Lower lobe of right lung (tissue), 2 donors: ENCODE measurements around the gene CCDC122. TPM values are rescaled to one million over a fixed set of nuclear protein-coding genes. Genes with fewer than 3 reads are reported as not detected.

Experiments
- ATAC-seq, 2 donors: fragments of 200-7000 bp; cut with Tn5 transposase; one replicate each; pipeline ENCODE4 v1.9.1; 2020 to 2022; ENCODE audit warnings: mild to moderate bottlenecking in 2 of 2, moderate library complexity in 2 of 2
- DNase-seq: peaks from one replicate; pipeline ENCODE4 v3.0.0-alpha.2; 2020
- H3K27ac ChIP-seq: fragments of 200-600 bp; one replicate; pipeline ENCODE4 v1.8.0; 2022
- H3K27me3 ChIP-seq: fragments of 200-600 bp; one replicate; pipeline ENCODE4 v1.8.0; 2022; ENCODE audit warnings: low read depth
- H3K36me3 ChIP-seq: fragments of 200-600 bp; one replicate; pipeline ENCODE4 v1.8.0; 2022; ENCODE audit warnings: mild to moderate bottlenecking
- H3K4me1 ChIP-seq: fragments of 200-600 bp; one replicate; pipeline ENCODE4 v1.8.0; 2022
- H3K4me3 ChIP-seq: fragments of 200-600 bp; one replicate; pipeline ENCODE4 v1.8.0; 2022; ENCODE audit warnings: mild to moderate bottlenecking
- H3K9me3 ChIP-seq: fragments of 200-600 bp; one replicate; pipeline ENCODE4 v1.8.0; 2022
- CTCF ChIP-seq: fragments of 200-600 bp; IDR thresholded peaks from one replicate; pipeline ENCODE4 v1.8.0; 2022; ENCODE audit warnings: antibody characterized with exemption, mild to moderate bottlenecking
- intact Hi-C: fragments of 100-400 bp; cut with DNase I; formaldehyde crosslinking; loops from one replicate; pipeline ENCODE4 v1.11.0; 2022
- total RNA-seq: library from RNA; stranded (reverse); fragmentation: NEBNext Ultra II Directional; extraction: Animal tissue kit (Norgen Biotek cat#: 25700); gene quantifications from one replicate; pipeline ENCODE4 v1.2.1, GENCODE V29; 2021
- donor health status: DM: no; HTN: yes; CAD: no; lungs with severe emphysema.

CCDC122 gene
- total RNA-seq, 1 donor from 2014 or later: 4.8 TPM

- no peaks in the 10 kb centered on the region for H3K36me3 ChIP-seq
- intact Hi-C loops: no loop called here
- TF ChIP-seq CTCF: no peak
- ATAC-seq (peak in 1 of 2 donors; percentile 21), DNase-seq (no peak)
- no peak overlapping the region for H3K4me3 ChIP-seq
- H3K4me1 ChIP-seq: peaks cover 4% of the 10 kb centered on the region
- H3K27ac ChIP-seq: no peak overlapping the region
- H3K27me3 ChIP-seq: peaks cover 4% of the 10 kb centered on the region
- no peaks in the 10 kb centered on the region for H3K9me3 ChIP-seq
These were observed 74.5 kb downstream of the CCDC122 start for GRCh38 chr13:43805071-43805468.

- ATAC-seq: peak in 1 of 2 donors; percentile 65
- no peaks in the 10 kb centered on the region for H3K36me3 ChIP-seq
- intact Hi-C loops: no loop called here
- H3K9me3 ChIP-seq: no peaks in the 10 kb centered on the region
- peaks cover 4% of the 10 kb centered on the region for H3K27me3 ChIP-seq
- peak; percentile 60 for TF ChIP-seq CTCF
- H3K27ac ChIP-seq: no peak overlapping the region
- H3K4me1 ChIP-seq: peaks cover 4% of the 10 kb centered on the region
- no peak for DNase-seq
- H3K4me3 ChIP-seq: no peak overlapping the region
These were observed 75.0 kb downstream of the CCDC122 start for GRCh38 chr13:43804461-43805070.

GRCh38 chr13:43802511-43802910 is 77.0 kb downstream of the CCDC122 start:
- H3K4me3 ChIP-seq: no peak overlapping the region
- H3K27me3 ChIP-seq: peaks cover 4% of the 10 kb centered on the region
- H3K4me1 ChIP-seq: peaks cover 4% of the 10 kb centered on the region
- DNase-seq (no peak), ATAC-seq (no peak)
- no peak overlapping the region for H3K27ac ChIP-seq
- no peaks in the 10 kb centered on the region for H3K36me3 ChIP-seq
- intact Hi-C loops: no loop called here
- H3K9me3 ChIP-seq: no peaks in the 10 kb centered on the region
- no peak for TF ChIP-seq CTCF

GRCh38 chr13:43800828-43801227 is 78.7 kb downstream of the CCDC122 start:
- H3K4me3 ChIP-seq: no peak overlapping the region
- H3K9me3 ChIP-seq: no peaks in the 10 kb centered on the region
- ATAC-seq (no peak), DNase-seq (no peak)
- no peak overlapping the region for H3K27ac ChIP-seq
- no peak for TF ChIP-seq CTCF
- intact Hi-C loops: no loop called here
- peaks cover 4% of the 10 kb centered on the region for H3K4me1 ChIP-seq
- peaks cover 4% of the 10 kb centered on the region for H3K27me3 ChIP-seq
- no peaks in the 10 kb centered on the region for H3K36me3 ChIP-seq

- H3K4me3 ChIP-seq: no peak overlapping the region
- ATAC-seq (peak in 1 of 2 donors; percentile 66), DNase-seq (no peak)
- intact Hi-C loops: no loop called here
- no peak overlapping the region for H3K27ac ChIP-seq
- H3K4me1 ChIP-seq: no peaks in the 10 kb centered on the region
- TF ChIP-seq CTCF: no peak
- H3K9me3 ChIP-seq: no peaks in the 10 kb centered on the region
- no peaks in the 10 kb centered on the region for H3K27me3 ChIP-seq
- no peaks in the 10 kb centered on the region for H3K36me3 ChIP-seq
These were observed 80.3 kb downstream of the CCDC122 start for GRCh38 chr13:43799191-43799590.
